Esophagus squamous epithelium (tissue), 5 donors: ENCODE results near the gene KCTD6. TPM values are rescaled to one million over a fixed set of nuclear protein-coding genes. Genes with fewer than 3 reads are reported as not detected.

Source experiments
- DNase-seq: peaks from one replicate; lab custom pipeline; 2025; lab: John Stamatoyannopoulos, UW
- H3K27ac ChIP-seq, 4 donors: fragments of 200-600 bp; sonication (generic); one replicate each; pipeline ENCODE4 v1.5.1; 2016 to 2019; ENCODE audit warnings: mild to moderate bottlenecking in 1 of 4
- H3K27me3 ChIP-seq, 4 donors: fragments of 200-600 bp; sonication (generic); 1 replicate in 3 of 4; 2 replicates in 1 of 4; pipeline versions ENCODE4 v1.5.1 to v1.6.0; 2017 to 2021; ENCODE audit warnings: antibody characterized with exemption in 1 of 4
- H3K36me3 ChIP-seq, 3 donors: fragments of 200-600 bp; sonication (generic); one replicate each; pipeline ENCODE4 v1.5.1; 2016 to 2019
- H3K4me1 ChIP-seq, 3 donors: fragments of 200-600 bp; sonication (generic); one replicate each; pipeline ENCODE4 v1.5.1; 2017 to 2019
- H3K4me3 ChIP-seq, 4 donors: fragments of 200-600 bp; sonication (generic); 1 replicate in 3 of 4; 2 replicates in 1 of 4; pipeline ENCODE4 v1.5.1; 2016 to 2019; ENCODE audit warnings: mild to moderate bottlenecking in 2 of 4, moderate library complexity in 1 of 4
- H3K9me3 ChIP-seq, 3 donors: fragments of 200-600 bp; sonication (generic); one replicate each; pipeline ENCODE4 v1.5.1; 2016 to 2019
- CTCF ChIP-seq, 6 experiments: fragments of 450-650 bp in 4 of 6; fragments of 200-600 bp in 2 of 6; sonication (generic) in 2 of 6; IDR thresholded peaks; one replicate each; pipeline ENCODE4 v1.5.1; 2016 to 2019; ENCODE audit warnings: antibody characterized with exemption in 6 of 6, mild to moderate bottlenecking in 4 of 6, moderate library complexity in 4 of 6
- POLR2A ChIP-seq, 4 donors: fragments of 450-650 bp; IDR thresholded peaks; one replicate each; pipeline ENCODE4 v1.6.1; 2017; ENCODE audit warnings: antibody characterized with exemption in 4 of 4, mild to moderate bottlenecking in 4 of 4, moderate library complexity in 3 of 4
- WGBS, 2 donors: methylation state at CpG; one replicate each; pipeline ENCODE4 v1.1.5; 2018; 5-methylcytosine and 5-hydroxymethylcytosine counted together
- intact Hi-C: fragments of 100-400 bp; cut with DNase I; formaldehyde crosslinking; loops from one replicate; pipeline ENCODE4 v1.15.0; 2022
- total RNA-seq, 4 donors: library from RNA; depleted of rRNA; stranded (reverse); fragments of >200 nt; gene quantifications; one replicate each; pipeline ENCODE4 v1.1.0, GENCODE V29; 2016
- donor health status: DM: yes; HTN: yes; CAD: no.

Gene KCTD6
- total RNA-seq, 4 donors from 2014 or later = 8.3 to 24.6 (median 16.2) TPM

- TF ChIP-seq POLR2A (IDR thresholded peaks at IDR 0.05) (no peak), CTCF (IDR thresholded peaks at IDR 0.05) (no peak)
- Histone ChIP-seq H3K4me3 (no peak overlapping the region), H3K36me3 (no peaks in the 10 kb centered on the region), H3K4me1 (peaks cover 13 to 30% (median 23%) of the 10 kb centered on the region in 3 donors), H3K9me3 (no peaks in the 10 kb centered on the region), H3K27me3 (no peaks in the 10 kb centered on the region), H3K27ac (no peak overlapping the region)
- intact Hi-C loops = no loop called here
- 72 to 80% methylated on average over 3 of the region's 3 CpGs for WGBS, 2 donors
- DNase-seq = no peak
These were observed 16.8 kb upstream of the KCTD6 start for GRCh38 chr3:58474967-58475578.

- H3K27me3 ChIP-seq = no peaks in the 10 kb centered on the region
- no peak overlapping the region for H3K27ac ChIP-seq
- H3K4me3 ChIP-seq = no peak overlapping the region
- H3K9me3 ChIP-seq = peaks cover 0 to 4% (median 0%) of the 10 kb centered on the region in 3 donors
- WGBS, 2 donors = 81 to 100% methylated on average over 2 of the region's 2 CpGs
- intact Hi-C loops = no loop called here
- H3K4me1 ChIP-seq = no peaks in the 10 kb centered on the region
- no peak for DNase-seq
- H3K36me3 ChIP-seq = no peaks in the 10 kb centered on the region
- TF ChIP-seq POLR2A (IDR thresholded peaks at IDR 0.05) (no peak), CTCF (IDR thresholded peaks at IDR 0.05) (no peak)
These were observed 13.1 kb upstream of the KCTD6 start for GRCh38 chr3:58478781-58479180.

- no peak overlapping the region for H3K4me3 ChIP-seq
- no peak overlapping the region for H3K27ac ChIP-seq
- H3K36me3 ChIP-seq = no peaks in the 10 kb centered on the region
- WGBS, 2 donors = 96 to 98% methylated on average over 2 of the region's 2 CpGs
- H3K4me1 ChIP-seq = no peaks in the 10 kb centered on the region
- DNase-seq = no peak
- peaks cover 0 to 4% (median 0%) of the 10 kb centered on the region in 3 donors for H3K9me3 ChIP-seq
- intact Hi-C loops = no loop called here
- H3K27me3 ChIP-seq = no peaks in the 10 kb centered on the region
- TF ChIP-seq POLR2A (IDR thresholded peaks at IDR 0.05) (no peak), CTCF (IDR thresholded peaks at IDR 0.05) (no peak)
These were observed 11.6 kb upstream of the KCTD6 start for GRCh38 chr3:58480309-58480708.

GRCh38 chr3:58482917-58483636, 8.8 kb upstream of the KCTD6 start:
- intact Hi-C loops = no loop called here
- no peak overlapping the region for H3K27ac ChIP-seq
- 53 to 64% methylated on average over 8 of the region's 8 CpGs for WGBS, 2 donors
- DNase-seq = no peak
- no peak overlapping the region for H3K4me3 ChIP-seq
- no peaks in the 10 kb centered on the region for H3K36me3 ChIP-seq
- TF ChIP-seq CTCF (IDR thresholded peaks at IDR 0.05) = no peak
- TF ChIP-seq POLR2A (IDR thresholded peaks at IDR 0.05) = no peak
- H3K9me3 ChIP-seq = peaks cover 0 to 4% (median 0%) of the 10 kb centered on the region in 3 donors
- peaks cover 5 to 13% (median 9%) of the 10 kb centered on the region in 3 donors for H3K4me1 ChIP-seq
- H3K27me3 ChIP-seq = no peaks in the 10 kb centered on the region

- intact Hi-C loops = no loop called here
- no peak overlapping the region for H3K27ac ChIP-seq
- WGBS, 2 donors = 66 to 78% methylated on average over 6 to 7 of the region's 7 CpGs
These were observed 7.7 kb upstream of the KCTD6 start for GRCh38 chr3:58484045-58484721.

More at GRCh38 chr3:58484045-58484721, 7.7 kb upstream of the KCTD6 start:
- Histone ChIP-seq H3K27me3 (no peaks in the 10 kb centered on the region), H3K9me3 (peaks cover 0 to 4% (median 0%) of the 10 kb centered on the region in 3 donors), H3K36me3 (no peaks in the 10 kb centered on the region), H3K4me3 (no peak overlapping the region), H3K4me1 (peaks cover 5 to 13% (median 9%) of the 10 kb centered on the region in 3 donors)
- TF ChIP-seq CTCF (IDR thresholded peaks at IDR 0.05) (no peak), POLR2A (IDR thresholded peaks at IDR 0.05) (no peak)
- DNase-seq = no peak
